ENCODE data around the gene MUC13. TPM values are rescaled to one million over a fixed set of nuclear protein-coding genes. Genes with fewer than 3 reads are reported as not detected.

Gene MUC13
- total RNA-seq, 2 experiments from 2014 or later = not detected

- ChIA-PET CTCF (interaction anchor here (1.0 kb wide), 1 partner anchor 190 kb away, joined by 3 read pairs; no protein-coding TSS in a partner anchor), POLR2A (no interaction called here)
These were observed 17.1 kb upstream of the MUC13 start for GRCh38 chr3:124951511-124952281.

DNA sequence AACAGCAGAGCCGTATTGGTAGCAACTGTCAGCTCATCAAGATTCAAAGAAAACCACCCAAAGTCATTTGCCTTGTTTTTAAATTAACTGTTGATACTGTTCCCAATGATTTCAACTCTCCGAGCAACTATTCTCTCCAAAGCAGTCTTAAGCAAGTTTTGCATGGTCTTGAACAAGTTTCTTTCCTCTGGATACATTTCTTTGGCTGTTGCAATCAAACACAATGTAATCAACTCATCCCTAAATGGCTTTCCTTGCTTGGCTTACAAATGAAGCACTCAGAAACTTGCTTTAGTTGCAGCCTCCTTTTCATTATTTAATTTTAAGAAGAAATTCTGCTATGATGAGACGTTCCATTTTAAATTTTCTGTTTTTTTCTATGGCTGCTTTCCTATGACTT lies 15.5 kb upstream of the MUC13 start:
- CTCF ChIA-PET = no interaction called here
- POLR2A ChIA-PET = no interaction called here

DNA sequence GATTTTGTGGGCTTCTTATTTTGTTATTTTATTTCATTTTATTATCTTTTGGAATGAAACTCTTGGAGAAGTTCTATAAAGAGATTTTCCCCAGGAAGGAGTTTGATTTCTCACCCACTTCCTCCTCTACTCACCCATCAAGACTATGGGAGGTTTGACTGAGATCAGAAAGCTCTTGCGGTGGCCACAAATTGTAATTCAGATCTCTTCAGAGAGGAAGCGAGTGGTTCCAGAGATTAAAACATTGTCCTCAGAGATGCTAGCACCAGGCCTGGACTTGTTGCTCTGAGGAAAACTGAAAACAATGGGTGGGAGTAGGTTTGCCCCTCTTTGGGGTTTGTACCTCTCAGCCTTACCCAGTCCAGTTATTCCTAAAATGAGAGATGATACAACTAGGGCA lies 8.1 kb upstream of the MUC13 start:
- ChIA-PET POLR2A (interaction anchor here (0.7 kb wide), 1 partner anchor 322 kb away, joined by 4 read pairs; no protein-coding TSS in a partner anchor), CTCF (no interaction called here)

GRCh38 chr3:124941771-124942170 lies 7.2 kb upstream of the MUC13 start:
- ChIA-PET CTCF (no interaction called here), POLR2A (no interaction called here)

DNA sequence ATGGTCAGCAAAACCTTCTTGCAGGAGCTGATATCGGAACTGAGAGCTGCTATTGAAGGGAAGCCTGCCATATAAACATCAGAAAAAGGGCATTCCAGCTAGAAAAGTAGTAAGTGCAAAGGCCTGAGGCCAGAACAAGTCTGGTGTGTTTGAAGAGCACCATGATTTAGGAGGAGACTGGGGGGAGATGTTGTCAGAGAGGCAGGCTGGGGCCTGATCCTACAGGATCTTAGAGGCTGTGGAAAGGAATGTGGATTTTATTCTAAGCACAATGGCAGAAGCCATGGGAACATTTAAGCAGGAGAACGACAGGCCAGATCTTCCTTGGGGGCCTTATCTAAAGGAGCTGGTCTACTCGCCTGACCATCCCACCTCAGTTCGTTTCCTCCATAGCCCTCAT lies 5.1 kb upstream of the MUC13 start:
- ChIA-PET POLR2A (no interaction called here), CTCF (no interaction called here)

DNA sequence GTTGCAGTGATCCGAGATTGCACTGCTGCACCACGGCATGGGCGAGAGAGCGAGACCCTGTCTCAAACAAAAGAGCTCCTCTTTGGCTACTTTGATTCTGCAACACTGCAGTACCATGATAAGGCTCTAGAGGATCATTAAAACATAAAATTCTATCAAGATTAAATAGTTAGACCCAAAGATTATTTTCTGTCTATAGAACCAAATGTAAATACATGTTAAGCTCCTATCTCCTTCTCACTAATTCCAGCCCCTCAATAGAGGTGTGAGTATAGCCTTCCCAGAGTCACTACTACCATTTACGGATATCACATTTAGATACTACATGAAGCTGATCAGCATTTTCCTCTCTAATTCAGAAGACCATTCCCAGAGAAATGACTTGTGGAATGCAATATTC lies 4.3 kb upstream of the MUC13 start:
- POLR2A ChIA-PET = no interaction called here
- CTCF ChIA-PET = interaction anchor here (1.2 kb wide), 1 partner anchor 211 kb away, joined by 3 read pairs; no protein-coding TSS in a partner anchor

DNA sequence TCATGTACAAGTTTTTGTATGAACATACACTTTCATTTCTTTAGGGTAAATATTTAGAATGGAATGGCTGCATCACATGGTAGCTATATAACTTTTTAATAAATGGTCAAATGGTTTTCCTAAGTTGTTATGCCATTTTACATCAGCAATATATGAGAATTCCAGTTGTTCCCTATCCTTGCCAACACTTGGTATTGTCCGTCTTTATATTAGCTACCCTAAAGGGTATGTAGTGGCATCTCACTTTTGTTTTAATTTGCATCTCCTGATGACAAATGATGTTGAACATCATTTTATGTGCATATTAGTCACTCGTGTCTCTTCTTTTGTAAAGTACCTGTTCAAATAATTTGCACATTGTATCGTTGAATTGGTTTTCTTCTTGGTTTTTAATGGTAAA lies 2.5 kb upstream of the MUC13 start:
- POLR2A ChIA-PET = no interaction called here
- CTCF ChIA-PET = no interaction called here

DNA sequence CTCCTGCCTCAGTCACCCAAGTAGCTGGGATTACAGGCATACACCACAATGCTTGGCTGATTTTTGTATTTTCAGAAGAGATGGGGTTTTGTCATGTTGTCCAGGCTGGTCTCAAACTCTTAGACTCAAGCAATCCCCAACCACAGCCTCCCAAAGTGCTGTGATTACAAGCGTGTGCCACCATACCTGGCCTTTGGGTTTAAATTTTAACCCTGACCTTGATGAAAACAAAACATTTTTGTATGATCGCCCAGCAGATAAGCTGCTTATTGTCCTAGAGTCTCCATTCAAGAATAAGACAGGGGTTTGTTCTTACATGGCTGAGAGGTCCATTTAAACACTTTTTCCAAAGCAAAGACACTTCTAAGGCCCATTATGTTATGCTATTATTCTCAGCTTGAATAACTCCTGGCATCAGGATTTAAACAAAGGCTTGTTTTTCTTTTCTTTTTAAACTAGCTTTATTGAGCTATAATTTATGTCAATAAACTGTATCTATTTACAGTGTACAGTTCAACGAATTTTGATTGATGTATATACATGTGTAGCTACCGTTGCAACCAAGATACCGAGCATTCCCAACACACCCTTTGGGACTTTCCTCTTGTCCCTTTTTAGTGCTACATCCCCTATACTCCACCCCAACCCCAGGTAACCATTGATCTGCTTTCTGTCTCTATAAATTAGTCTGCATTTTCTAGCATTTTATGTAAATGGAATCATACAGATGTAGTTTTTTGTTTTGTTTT lies 1.4 kb upstream of the MUC13 start:
- POLR2A ChIA-PET = no interaction called here
- CTCF ChIA-PET = interaction anchor here (0.6 to 1.5 kb wide), 3 partner anchors 14 to 649 kb away, joined by 3 to 4 read pairs (median 4); no protein-coding TSS in a partner anchor

DNA sequence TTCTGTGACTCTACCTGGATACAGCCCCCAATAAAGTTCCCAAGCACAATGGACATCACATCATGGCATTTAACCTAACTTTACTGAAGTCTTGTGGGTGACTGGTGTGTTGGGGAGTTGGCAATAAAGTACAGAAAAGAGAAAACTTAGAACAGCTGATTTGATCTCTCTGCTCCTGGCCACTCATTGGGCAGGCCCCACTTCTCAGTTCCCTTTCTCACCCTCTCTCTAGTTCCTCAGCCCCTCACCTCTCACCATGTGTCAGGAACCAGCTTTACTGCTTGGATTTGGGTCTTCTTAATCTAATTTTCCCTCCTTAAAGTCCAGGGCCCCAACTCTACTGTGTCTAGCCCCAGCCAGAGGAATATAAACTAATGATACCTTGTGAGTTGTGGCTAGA lies 713 bp upstream of the MUC13 start:
- ChIA-PET CTCF (interaction anchor here (0.6 to 1.5 kb wide), 3 partner anchors 13 to 650 kb away, joined by 3 to 4 read pairs (median 4); no protein-coding TSS in a partner anchor), POLR2A (interaction anchor here (0.5 kb wide), 1 partner anchor 667 kb away, joined by 4 read pairs; no protein-coding TSS in a partner anchor)

GRCh38 chr3:124928333-124929202 lies 6.0 kb downstream of the MUC13 start:
- ChIA-PET POLR2A (no interaction called here), CTCF (interaction anchor here (0.6 to 0.7 kb wide), 3 partner anchors 59 to 274 kb away, joined by 3 to 4 read pairs (median 3); no protein-coding TSS in a partner anchor)

DNA sequence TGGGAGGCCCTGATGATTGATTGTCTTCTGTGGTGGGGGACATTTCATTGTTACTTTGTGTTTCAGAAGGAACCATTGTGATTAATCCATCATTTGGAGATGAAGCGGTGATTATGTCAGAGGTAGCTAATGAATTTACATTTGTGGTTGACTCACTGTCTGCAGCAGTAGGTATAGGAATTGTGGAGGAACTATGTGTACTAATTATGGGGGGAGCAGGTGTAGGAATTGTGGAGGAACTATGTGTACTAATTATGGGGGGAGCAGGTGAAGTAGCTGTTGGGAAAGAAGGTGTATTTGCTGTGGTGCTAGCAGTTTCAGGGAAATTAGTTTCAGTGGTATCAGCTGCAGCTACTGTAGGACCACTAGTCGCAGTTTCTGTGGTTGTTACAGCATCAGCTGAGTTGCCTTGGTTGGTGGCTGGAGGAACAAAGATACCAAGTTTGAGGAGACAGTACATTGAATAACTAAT lies 6.9 kb downstream of the MUC13 start:
- POLR2A ChIA-PET = no interaction called here
- CTCF ChIA-PET = interaction anchor here (0.7 to 1.1 kb wide), 3 partner anchors 16 to 511 kb away, joined by 3 to 4 read pairs (median 3); no protein-coding TSS in a partner anchor

DNA sequence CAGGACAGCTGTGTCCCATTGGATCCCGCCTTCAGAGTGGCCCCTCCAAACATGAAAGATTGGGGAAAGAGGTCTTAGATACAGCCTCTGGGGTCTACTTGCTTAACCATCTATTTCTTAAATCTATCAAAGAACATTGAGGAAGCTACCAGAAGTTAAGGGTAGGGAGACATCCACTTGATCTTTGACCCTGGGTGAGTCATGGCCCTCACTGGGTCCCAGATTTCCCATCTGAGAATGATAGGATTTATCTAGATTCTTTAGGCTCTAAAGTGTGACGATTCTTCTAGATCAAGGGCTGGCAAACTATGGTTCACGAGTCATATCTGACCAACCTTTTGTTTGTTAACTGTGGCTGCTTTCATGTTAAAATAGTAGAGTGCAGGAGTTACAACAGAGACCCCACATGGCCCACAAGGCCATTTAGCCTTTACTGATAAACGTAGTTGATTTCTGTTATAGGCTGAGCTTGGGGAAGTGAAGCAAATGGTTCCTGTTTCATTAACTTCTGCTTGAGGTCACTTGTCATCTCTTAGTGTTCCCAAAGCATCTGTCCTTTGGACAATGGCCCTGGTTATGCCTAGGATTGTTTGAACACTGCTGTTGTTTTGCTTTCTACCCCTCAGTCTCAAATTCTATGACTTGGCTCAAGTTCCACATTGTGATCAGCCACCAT lies 8.0 kb downstream of the MUC13 start:
- POLR2A ChIA-PET = no interaction called here
- CTCF ChIA-PET = interaction anchor here (1.1 kb wide), 1 partner anchor 512 kb away, joined by 3 read pairs; no protein-coding TSS in a partner anchor

- POLR2A ChIA-PET = no interaction called here
- CTCF ChIA-PET = interaction anchor here (1.5 kb wide), 1 partner anchor 23 kb away, joined by 5 read pairs; no protein-coding TSS in a partner anchor
These were observed 9.8 kb downstream of the MUC13 start for GRCh38 chr3:124924741-124925140.

DNA sequence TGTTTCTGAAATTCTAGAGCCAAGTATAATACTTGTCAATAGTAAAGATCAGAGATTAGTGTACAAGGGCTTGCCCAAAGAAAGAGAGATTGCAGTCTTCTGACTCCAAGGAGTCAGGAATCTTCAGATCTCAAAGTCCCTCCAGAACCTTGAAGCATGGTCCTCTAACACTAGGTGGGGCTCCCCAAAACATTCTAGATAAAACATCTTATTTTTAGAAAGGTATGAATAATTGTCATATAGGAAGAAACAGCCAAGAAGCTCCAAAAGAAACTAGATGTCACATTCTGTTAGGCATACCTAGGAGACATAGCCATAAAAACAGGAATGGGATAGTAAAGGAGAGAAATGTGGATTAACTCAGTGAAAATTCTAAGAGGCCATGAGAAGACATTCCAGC lies 10.7 kb downstream of the MUC13 start:
- ChIA-PET POLR2A (no interaction called here), CTCF (interaction anchor here (1.1 to 1.5 kb wide), 2 partner anchors 15 to 22 kb away, joined by 3 to 5 read pairs; no protein-coding TSS in a partner anchor)

DNA sequence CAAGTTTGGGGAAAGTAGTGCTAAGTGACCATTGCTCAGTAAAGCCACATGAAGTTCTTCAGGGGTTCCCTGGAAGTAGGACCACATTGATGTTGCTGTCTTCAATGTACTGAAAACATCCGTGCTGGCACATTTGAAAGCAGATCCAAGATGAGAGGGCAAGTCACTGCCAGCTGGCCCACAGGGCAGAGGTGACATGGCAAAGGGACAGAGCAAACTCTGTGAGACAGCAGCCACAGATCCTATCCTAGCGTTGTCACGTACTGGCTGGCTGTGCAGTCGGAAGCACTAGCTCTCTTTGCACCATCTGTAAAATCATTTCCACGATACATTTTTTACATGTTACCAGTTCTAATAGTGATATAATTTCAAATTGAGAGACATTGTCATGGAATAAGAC lies 13.8 kb downstream of the MUC13 start:
- ChIA-PET POLR2A (no interaction called here), CTCF (interaction anchor here (1.6 kb wide), 1 partner anchor 19 kb away, joined by 5 read pairs; no protein-coding TSS in a partner anchor)

DNA sequence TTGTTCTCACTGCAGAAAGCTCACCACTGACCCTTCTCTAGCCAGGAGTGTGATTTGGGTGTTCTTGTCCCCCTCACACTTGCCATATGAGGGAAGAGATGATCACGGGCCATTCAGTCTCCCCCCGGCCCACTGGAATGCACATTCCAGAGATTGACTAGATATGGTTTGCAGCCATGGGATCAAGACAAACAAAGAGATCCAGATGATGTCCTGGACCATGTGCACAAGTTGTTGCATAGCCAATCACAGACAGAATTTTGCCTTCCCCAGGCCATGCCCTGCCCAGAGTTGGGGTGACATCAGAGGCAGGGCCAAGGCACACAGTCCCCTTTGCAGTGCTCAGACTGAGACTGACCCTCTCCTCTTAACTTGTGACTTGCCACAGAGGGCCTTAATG lies 14.8 kb downstream of the MUC13 start:
- ChIA-PET CTCF (interaction anchor here (1.6 kb wide), 1 partner anchor 18 kb away, joined by 5 read pairs; no protein-coding TSS in a partner anchor), POLR2A (no interaction called here)

GRCh38 chr3:124918524-124918923 lies 16.0 kb downstream of the MUC13 start:
- ChIA-PET CTCF (interaction anchor here (1.2 kb wide), 1 partner anchor 17 kb away, joined by 3 read pairs; no protein-coding TSS in a partner anchor), POLR2A (no interaction called here)

DNA sequence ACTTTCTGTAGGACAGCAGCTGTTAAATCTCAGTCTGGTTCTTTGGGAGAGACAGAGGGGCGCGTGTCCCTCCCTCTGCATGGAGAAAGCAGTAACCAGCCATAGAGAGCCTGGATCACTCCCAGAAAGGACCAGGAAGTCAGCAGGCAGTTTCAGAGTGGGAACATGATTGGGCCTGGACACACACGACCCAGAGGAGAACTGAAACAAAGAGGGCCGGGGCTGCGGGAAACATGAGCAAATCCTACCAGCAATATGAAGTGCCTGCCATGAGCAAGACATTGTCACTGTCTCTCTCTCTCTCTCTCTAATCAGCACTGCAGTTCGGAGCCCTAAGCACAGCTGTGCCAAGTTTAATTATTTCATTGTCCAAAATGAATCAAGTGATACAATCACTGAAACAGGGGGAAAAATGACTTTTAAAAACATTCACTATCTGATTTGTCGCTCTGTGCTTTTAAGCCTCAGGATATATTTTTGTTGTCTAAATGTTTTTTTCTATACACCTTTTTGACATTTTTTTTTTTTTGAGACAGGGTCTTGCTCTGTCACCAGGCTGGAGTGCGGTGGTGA lies 17.6 kb downstream of the MUC13 start:
- ChIA-PET CTCF (no interaction called here), POLR2A (no interaction called here)

Measured in activated CD8-positive, alpha-beta memory T cell treated with anti-CD3 and anti-CD28 coated beads for 36 hours (primary cell).